Endodermal cell (in vitro differentiated cells): ENCODE measurements around the gene HIP1. TPM values are rescaled to one million over a fixed set of nuclear protein-coding genes. Genes with fewer than 3 reads are reported as not detected.
"Not testable (repeated sequence)": the region's sequence is repeated elsewhere in the genome, so short reads cannot be mapped to it uniquely, and the experiment has no call there.

Source experiments
- DNase-seq: peaks from one replicate; pipeline ENCODE4 v3.0.0-alpha.2; 2017
- H3K27ac ChIP-seq: 2 replicates; pipeline ENCODE4 v1.5.1; 2013; ENCODE audit warnings: mild to moderate bottlenecking, low read depth, low read length, moderate library complexity
- H3K27me3 ChIP-seq: 2 replicates; pipeline ENCODE4 v1.6.1; 2013; ENCODE audit warnings: mild to moderate bottlenecking, low read length, moderate library complexity; ENCODE audit not compliant: insufficient read depth, control insufficient read depth, poor library complexity, severe bottlenecking
- H3K36me3 ChIP-seq: 2 replicates; pipeline ENCODE4 v1.7.0; 2013; ENCODE audit warnings: mild to moderate bottlenecking, low read length, moderate library complexity; ENCODE audit not compliant: control insufficient read depth, insufficient read depth
- H3K4me1 ChIP-seq: one replicate; pipeline ENCODE4 v1.7.0; 2013; ENCODE audit warnings: low read length; ENCODE audit not compliant: control insufficient read depth, insufficient read depth
- H3K4me3 ChIP-seq: 2 replicates; pipeline ENCODE4 v1.5.1; 2013; ENCODE audit warnings: mild to moderate bottlenecking, low read length, moderate library complexity
- H3K9ac ChIP-seq: 2 replicates; pipeline ENCODE4 v1.6.1; 2013; ENCODE audit warnings: mild to moderate bottlenecking, low read length, moderate library complexity; ENCODE audit not compliant: poor library complexity, severe bottlenecking; ENCODE audit errors: extremely low read depth
- H3K9me3 ChIP-seq: 2 replicates; pipeline ENCODE4 v1.6.1; 2013; ENCODE audit warnings: mild to moderate bottlenecking, low read length, moderate library complexity; ENCODE audit not compliant: control insufficient read depth
- H3K27ac Mint-ChIP-seq: 2 replicates; pipeline ENCODE4 v1.8.0; 2020; ENCODE audit warnings: mixed read lengths
- H3K27me3 Mint-ChIP-seq: 2 replicates; pipeline ENCODE4 v1.8.0; 2021; ENCODE audit warnings: mild to moderate bottlenecking, mixed read lengths; ENCODE audit not compliant: insufficient read depth
- H3K36me3 Mint-ChIP-seq: 2 replicates; pipeline ENCODE4 v1.8.0; 2020; ENCODE audit warnings: low read depth, mixed read lengths
- H3K4me1 Mint-ChIP-seq: 2 replicates; pipeline ENCODE4 v1.8.0; 2020; ENCODE audit warnings: mixed read lengths
- H3K4me3 Mint-ChIP-seq: 2 replicates; pipeline ENCODE4 v1.8.0; 2020; ENCODE audit warnings: mild to moderate bottlenecking, moderate library complexity, mixed read lengths
- H3K9me3 Mint-ChIP-seq: 2 replicates; pipeline ENCODE4 v1.8.0; 2020; ENCODE audit warnings: mild to moderate bottlenecking, mixed read lengths
- CTCF ChIP-seq: fragments of 200-600 bp; sonication (generic); conservative IDR thresholded peaks from 2 replicates; pipeline ENCODE4 v1.5.0; 2021; ENCODE audit warnings: antibody characterized with exemption, mild to moderate bottlenecking
- WGBS, 2 experiments: methylation state at CpG; one replicate each; pipeline versions ENCODE4 v1.1.5 to v1.1.7; 2013; ENCODE audit warnings: missing lambda C conversion rate in 2 of 2, mixed read lengths in 1 of 2; ENCODE audit not compliant: insufficient coverage in 1 of 2, insufficient read length in 1 of 2; 5-methylcytosine and 5-hydroxymethylcytosine counted together
- total RNA-seq, 2 donors: library from RNA; stranded (reverse); fragmentation: NEBNext Ultra II Directional in 1 of 2; extraction: Animal tissue kit (Norgen Biotek cat#: 25700) in 1 of 2; gene quantifications; 2 replicates in 1 of 2; 3 replicates in 1 of 2; pipeline ENCODE4 v1.2.1, GENCODE V29; 2021

The HIP1 gene
- total RNA-seq, 2 donors from 2014 or later = 64.7 to 70.0 TPM

DNA sequence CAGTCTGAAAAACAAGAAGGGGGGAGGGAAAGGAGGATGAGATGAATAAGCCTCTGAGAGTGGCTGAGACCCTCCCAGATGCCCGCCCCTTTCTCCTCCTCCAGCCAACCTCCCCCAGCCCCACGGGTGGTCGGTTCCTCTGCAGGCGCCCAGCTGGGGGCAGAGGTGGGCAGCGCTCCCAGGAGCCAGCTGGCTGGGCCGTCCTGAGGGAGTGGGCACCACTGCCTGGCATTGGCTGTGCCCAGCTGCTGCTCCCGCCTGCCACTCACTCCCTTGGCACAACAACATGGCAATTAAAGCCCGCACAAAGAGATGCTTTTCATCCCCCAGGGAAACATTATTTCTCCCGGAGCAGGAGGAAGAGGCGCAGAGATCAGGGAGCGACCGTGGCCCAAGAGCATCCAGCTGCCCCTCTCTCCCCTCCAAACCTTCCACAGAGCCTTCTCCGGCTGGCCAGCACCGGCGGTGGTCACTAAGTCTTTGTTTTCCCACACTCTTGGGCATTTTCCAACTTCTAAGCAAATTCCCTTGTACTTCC is 139.4 kb downstream of the HIP1 start:
- Mint-ChIP-seq H3K9me3 (no peaks in the 10 kb centered on the region), H3K27me3 (no peaks in the 10 kb centered on the region), H3K36me3 (peaks cover 37% of the 10 kb centered on the region), H3K27ac (peak overlapping the region; percentile 77), H3K4me3 (no peak overlapping the region), H3K4me1 (peaks cover 13% of the 10 kb centered on the region)
- 64 to 72% methylated on average over 7 to 15 of the region's 15 CpGs for WGBS, 2 experiments
- Histone ChIP-seq H3K4me3 (no peak overlapping the region), H3K4me1 (peaks cover 5% of the 10 kb centered on the region), H3K9me3 (no peaks in the 10 kb centered on the region), H3K36me3 (peaks cover 27% of the 10 kb centered on the region), H3K27me3 (no peaks in the 10 kb centered on the region), H3K27ac (peak overlapping the region; percentile 68), H3K9ac (no peak overlapping the region)
- no peak for TF ChIP-seq CTCF
- DNase-seq = peak; percentile 78

GRCh38 chr7:75596727-75597614 is 141.8 kb downstream of the HIP1 start:
- Histone ChIP-seq H3K4me1 (peaks cover 5% of the 10 kb centered on the region), H3K36me3 (peaks cover 31% of the 10 kb centered on the region), H3K9ac (no peak overlapping the region), H3K9me3 (no peaks in the 10 kb centered on the region), H3K27ac (no peak overlapping the region), H3K27me3 (no peaks in the 10 kb centered on the region), H3K4me3 (no peak overlapping the region)
- H3K4me3 Mint-ChIP-seq = no peak overlapping the region
- H3K36me3 Mint-ChIP-seq = peaks cover 39% of the 10 kb centered on the region
- H3K9me3 Mint-ChIP-seq = no peaks in the 10 kb centered on the region
- DNase-seq = no peak
- peaks cover 16% of the 10 kb centered on the region for H3K4me1 Mint-ChIP-seq
- WGBS, 2 experiments = 91 to 93% methylated on average over 13 to 16 of the region's 16 CpGs
- H3K27me3 Mint-ChIP-seq = no peaks in the 10 kb centered on the region
- H3K27ac Mint-ChIP-seq = no peak overlapping the region
- TF ChIP-seq CTCF = no peak

DNA sequence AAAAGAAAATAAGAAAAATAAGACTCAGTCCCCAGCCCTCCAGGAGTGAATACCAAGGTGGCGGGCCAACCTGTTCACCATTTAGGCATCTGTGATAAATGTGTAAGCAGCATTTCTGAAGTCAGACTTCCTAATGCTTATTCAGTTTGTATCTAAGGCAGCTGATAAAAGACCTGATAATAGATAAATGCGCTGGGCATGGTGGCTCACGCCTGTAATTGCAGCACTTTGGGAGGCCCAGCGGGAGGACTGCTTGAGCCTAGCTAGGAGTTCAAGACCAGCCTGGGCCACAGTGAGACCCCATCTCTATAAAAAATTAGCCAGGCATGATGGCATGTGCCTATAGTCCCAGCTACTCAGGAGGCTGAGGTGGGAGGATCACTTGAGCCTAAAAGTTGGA is 143.0 kb downstream of the HIP1 start:
- Mint-ChIP-seq H3K27me3 (no peaks in the 10 kb centered on the region), H3K4me3 (no peak overlapping the region), H3K27ac (no peak overlapping the region), H3K36me3 (peaks cover 52% of the 10 kb centered on the region), H3K4me1 (peaks cover 16% of the 10 kb centered on the region), H3K9me3 (no peaks in the 10 kb centered on the region)
- Histone ChIP-seq H3K36me3 (peaks cover 40% of the 10 kb centered on the region), H3K4me1 (peaks cover 5% of the 10 kb centered on the region), H3K4me3 (no peak overlapping the region), H3K9ac (no peak overlapping the region), H3K27me3 (no peaks in the 10 kb centered on the region), H3K27ac (no peak overlapping the region), H3K9me3 (peaks cover 8% of the 10 kb centered on the region)
- no peak for TF ChIP-seq CTCF
- no peak for DNase-seq
- WGBS, 2 experiments = 97 to 100% methylated on average over 4 of the region's 4 CpGs

DNA sequence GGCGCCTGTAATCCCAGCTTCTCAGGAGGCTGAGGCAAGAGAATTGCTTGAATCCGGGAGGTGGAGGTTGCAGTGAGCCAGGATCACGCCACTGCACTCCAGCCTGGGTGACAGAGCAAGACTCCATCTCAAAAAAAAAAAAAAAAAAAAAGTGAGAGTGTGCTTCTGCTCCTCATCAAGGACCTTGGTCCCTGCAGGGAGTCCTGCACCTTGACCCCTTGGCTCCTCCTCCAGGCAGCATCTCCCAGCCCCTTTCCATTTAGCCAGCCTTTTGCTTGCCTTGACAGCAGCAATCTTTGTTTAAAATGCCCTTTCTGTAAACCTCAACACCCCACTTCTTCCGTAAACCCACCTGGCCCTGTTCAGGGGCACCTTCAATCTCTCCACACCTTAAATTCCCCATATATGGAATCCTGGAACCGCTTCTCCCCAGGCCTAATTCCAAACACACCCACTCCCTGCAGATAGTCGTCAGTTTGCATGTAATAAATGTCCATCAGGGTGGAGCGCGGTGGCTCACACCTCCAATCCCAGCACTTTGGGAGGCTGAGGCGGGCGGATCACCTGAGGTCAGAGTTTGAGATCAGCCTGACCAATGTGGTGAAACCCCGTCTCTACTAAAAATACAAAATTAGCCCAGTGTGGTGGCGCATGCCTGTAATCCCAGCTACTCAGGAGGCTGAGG is 145.1 kb downstream of the HIP1 start:
- Mint-ChIP-seq H3K27ac (peak overlapping the region; percentile 31), H3K36me3 (peaks cover 65% of the 10 kb centered on the region)
- not testable (repeated sequence) for H3K9ac ChIP-seq, H3K27me3 ChIP-seq, H3K27ac ChIP-seq, H3K4me3 Mint-ChIP-seq, DNase-seq, H3K4me1 Mint-ChIP-seq, H3K27me3 Mint-ChIP-seq, H3K9me3 Mint-ChIP-seq, H3K4me3 ChIP-seq, H3K9me3 ChIP-seq, H3K4me1 ChIP-seq
- WGBS, 2 experiments = 83 to 93% methylated on average over 2 to 12 of the region's 12 CpGs
- peaks cover 42% of the 10 kb centered on the region for H3K36me3 ChIP-seq
